ENCODE data around the gene SDK1. TPM values are rescaled to one million over a fixed set of nuclear protein-coding genes. Genes with fewer than 3 reads are reported as not detected.

SDK1 gene
- total RNA-seq, 1 donor from 2014 or later, result 225 TPM

DNA sequence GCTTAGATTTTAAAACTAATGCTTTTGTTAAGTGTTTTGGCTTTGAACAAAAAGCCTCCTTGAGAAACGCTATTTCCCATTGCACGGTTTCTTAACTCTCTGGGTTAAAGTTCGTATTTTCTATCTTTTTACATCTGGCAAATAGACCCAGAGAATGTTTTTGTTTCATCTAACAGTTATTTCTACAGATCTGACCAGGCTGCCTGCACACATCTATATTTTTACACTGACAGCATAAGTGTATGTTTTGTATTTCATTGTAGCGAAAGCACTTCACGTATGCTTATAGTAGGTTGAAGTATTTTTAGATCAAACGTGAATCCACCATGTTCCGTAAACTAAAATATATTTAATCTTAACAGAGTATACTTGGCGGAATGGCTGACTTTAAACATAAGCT, 477.3 kb downstream of the SDK1 start:
- TF ChIP-seq, protein P1, sequence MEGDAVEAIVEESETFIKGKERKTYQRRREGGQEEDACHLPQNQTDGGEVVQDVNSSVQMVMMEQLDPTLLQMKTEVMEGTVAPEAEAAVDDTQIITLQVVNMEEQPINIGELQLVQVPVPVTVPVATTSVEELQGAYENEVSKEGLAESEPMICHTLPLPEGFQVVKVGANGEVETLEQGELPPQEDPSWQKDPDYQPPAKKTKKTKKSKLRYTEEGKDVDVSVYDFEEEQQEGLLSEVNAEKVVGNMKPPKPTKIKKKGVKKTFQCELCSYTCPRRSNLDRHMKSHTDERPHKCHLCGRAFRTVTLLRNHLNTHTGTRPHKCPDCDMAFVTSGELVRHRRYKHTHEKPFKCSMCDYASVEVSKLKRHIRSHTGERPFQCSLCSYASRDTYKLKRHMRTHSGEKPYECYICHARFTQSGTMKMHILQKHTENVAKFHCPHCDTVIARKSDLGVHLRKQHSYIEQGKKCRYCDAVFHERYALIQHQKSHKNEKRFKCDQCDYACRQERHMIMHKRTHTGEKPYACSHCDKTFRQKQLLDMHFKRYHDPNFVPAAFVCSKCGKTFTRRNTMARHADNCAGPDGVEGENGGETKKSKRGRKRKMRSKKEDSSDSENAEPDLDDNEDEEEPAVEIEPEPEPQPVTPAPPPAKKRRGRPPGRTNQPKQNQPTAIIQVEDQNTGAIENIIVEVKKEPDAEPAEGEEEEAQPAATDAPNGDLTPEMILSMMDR (IDR thresholded peaks at IDR 0.05; ENCODE audit: partially characterized antibody, unreplicated experiment), result no peak
- Mint-ChIP-seq H3K4me3 (ENCODE audit: unreplicated experiment) (no peak overlapping the region), H3K9me3 (ENCODE audit: unreplicated experiment) (peaks cover 24% of the 10 kb centered on the region), H3K4me1 (ENCODE audit: low read depth, unreplicated experiment) (no peaks in the 10 kb centered on the region), H3K27me3 (ENCODE audit: unreplicated experiment) (peaks cover 5% of the 10 kb centered on the region), H3K27ac (ENCODE audit: unreplicated experiment) (no peak overlapping the region), H3K36me3 (ENCODE audit: unreplicated experiment) (peaks cover 25% of the 10 kb centered on the region)
- no peak for DNase-seq

DNA sequence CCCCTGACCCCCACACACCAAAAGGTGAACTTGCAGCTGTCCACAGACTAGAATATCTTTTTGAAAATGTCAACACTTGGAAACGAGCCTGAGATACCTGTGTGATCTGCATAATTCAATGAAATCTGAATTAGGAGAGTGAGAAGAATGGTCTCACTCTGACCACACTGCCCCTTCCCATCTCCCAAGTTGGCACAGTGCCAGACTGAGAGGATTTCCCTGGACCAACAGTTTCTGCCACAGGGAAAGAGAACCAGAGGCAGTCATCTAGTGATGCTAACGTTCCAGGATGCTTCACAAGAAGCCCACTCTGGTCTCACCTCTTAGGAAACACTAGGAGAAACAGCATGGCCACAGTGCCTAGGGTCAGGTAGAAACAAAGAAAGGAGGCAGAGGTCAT, 479.0 kb downstream of the SDK1 start:
- Mint-ChIP-seq H3K36me3 (ENCODE audit: unreplicated experiment) (peaks cover 28% of the 10 kb centered on the region), H3K4me1 (ENCODE audit: low read depth, unreplicated experiment) (peaks cover 3% of the 10 kb centered on the region), H3K27ac (ENCODE audit: unreplicated experiment) (no peak overlapping the region), H3K9me3 (ENCODE audit: unreplicated experiment) (peaks cover 33% of the 10 kb centered on the region), H3K4me3 (ENCODE audit: unreplicated experiment) (no peak overlapping the region), H3K27me3 (ENCODE audit: unreplicated experiment) (peaks cover 5% of the 10 kb centered on the region)
- DNase-seq, result no peak
- TF ChIP-seq, protein P1 (IDR thresholded peaks at IDR 0.05; ENCODE audit: partially characterized antibody, unreplicated experiment), result no peak

DNA sequence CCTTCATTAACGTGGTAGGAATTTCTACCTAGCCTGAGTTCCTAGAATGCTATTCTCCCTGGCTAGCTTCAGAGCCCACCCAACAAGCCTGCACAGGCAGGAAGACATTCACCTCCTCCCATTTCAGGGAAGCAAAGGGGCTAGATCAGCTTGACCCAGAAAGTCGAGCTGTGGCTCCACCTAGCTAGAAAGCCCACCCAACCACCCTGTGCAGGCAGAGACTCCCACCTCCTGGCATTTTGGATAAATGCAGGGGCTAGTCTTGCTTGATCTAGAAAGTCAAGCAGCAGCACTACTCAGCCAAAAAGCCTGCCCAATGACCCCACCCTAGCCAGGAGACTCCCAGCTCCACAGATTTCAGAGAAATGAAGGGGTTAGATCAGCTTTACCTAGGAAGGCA, 479.5 kb downstream of the SDK1 start:
- DNase-seq, result no peak
- H3K27me3 Mint-ChIP-seq (ENCODE audit: unreplicated experiment), result peaks cover 5% of the 10 kb centered on the region
- H3K4me1 Mint-ChIP-seq (ENCODE audit: low read depth, unreplicated experiment), result peaks cover 5% of the 10 kb centered on the region
- no peak overlapping the region for H3K27ac Mint-ChIP-seq (ENCODE audit: unreplicated experiment)
- H3K4me3 Mint-ChIP-seq (ENCODE audit: unreplicated experiment), result no peak overlapping the region
- peaks cover 35% of the 10 kb centered on the region for H3K9me3 Mint-ChIP-seq (ENCODE audit: unreplicated experiment)
- H3K36me3 Mint-ChIP-seq (ENCODE audit: unreplicated experiment), result peaks cover 28% of the 10 kb centered on the region
- TF ChIP-seq, protein P1 (IDR thresholded peaks at IDR 0.05; ENCODE audit: partially characterized antibody, unreplicated experiment), result no peak

DNA sequence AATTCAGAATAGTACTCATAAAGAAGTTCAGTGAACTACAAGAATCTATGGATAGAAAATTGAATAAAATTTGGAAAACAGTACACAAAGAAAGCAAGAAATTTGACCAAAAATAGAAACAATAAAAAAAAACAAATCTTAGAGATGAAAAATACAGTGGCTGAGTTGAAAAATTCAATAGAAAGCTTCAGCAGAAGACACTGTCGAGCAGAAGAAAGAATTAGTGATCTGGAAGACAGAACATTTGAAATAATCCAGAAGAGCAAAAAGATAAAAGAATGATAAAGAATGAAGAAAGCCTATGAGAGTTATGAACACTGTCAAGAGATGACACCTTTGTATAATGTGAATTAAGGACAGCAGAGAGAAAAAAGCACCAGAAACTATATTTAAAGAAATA, 480.6 kb downstream of the SDK1 start:
- TF ChIP-seq, protein P1 (IDR thresholded peaks at IDR 0.05; ENCODE audit: partially characterized antibody, unreplicated experiment), result no peak
- peaks cover 5% of the 10 kb centered on the region for H3K27me3 Mint-ChIP-seq (ENCODE audit: unreplicated experiment)
- H3K36me3 Mint-ChIP-seq (ENCODE audit: unreplicated experiment), result peaks cover 27% of the 10 kb centered on the region
- no peak overlapping the region for H3K27ac Mint-ChIP-seq (ENCODE audit: unreplicated experiment)
- DNase-seq, result no peak
- peaks cover 15% of the 10 kb centered on the region for H3K4me1 Mint-ChIP-seq (ENCODE audit: low read depth, unreplicated experiment)
- H3K9me3 Mint-ChIP-seq (ENCODE audit: unreplicated experiment), result peaks cover 35% of the 10 kb centered on the region
- no peak overlapping the region for H3K4me3 Mint-ChIP-seq (ENCODE audit: unreplicated experiment)

DNA sequence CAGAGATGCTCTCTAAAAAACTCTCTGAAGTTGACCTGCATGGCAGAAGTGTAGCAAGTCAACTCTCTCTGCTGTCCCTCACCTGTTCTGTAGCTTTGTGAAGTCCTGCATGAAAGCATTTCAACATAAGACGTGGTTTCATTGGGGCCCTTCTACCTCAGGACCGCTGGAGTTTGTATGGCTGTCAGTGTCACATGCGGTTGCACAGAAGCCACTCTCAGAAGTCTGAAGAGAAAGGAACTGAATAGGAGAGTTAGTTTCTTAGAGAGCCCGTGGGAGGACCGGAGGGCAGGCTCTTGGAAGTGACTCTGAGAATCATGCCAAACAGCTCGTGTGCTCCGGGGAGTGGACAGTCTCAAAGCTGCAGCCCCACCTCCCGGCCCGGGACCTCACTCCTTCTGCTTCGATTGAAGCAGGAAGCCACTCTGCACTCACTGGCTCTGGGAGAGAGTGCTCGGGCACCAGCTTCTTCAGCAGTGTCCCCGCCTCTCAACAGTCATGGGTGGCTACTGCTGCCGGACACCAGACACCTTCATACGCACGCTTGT, 486.7 kb downstream of the SDK1 start:
- TF ChIP-seq, protein P1 (IDR thresholded peaks at IDR 0.05; ENCODE audit: partially characterized antibody, unreplicated experiment), result no peak
- Mint-ChIP-seq H3K9me3 (ENCODE audit: unreplicated experiment) (peaks cover 36% of the 10 kb centered on the region), H3K27me3 (ENCODE audit: unreplicated experiment) (peaks cover 26% of the 10 kb centered on the region), H3K27ac (ENCODE audit: unreplicated experiment) (peak overlapping the region; percentile 30), H3K4me1 (ENCODE audit: low read depth, unreplicated experiment) (peaks cover 65% of the 10 kb centered on the region), H3K4me3 (ENCODE audit: unreplicated experiment) (no peak overlapping the region), H3K36me3 (ENCODE audit: unreplicated experiment) (peaks cover 11% of the 10 kb centered on the region)
- no peak for DNase-seq
